Neural progenitor cell (in vitro differentiated cells): Measurements from ENCODE around the gene TMEM30A. TPM values are rescaled to one million over a fixed set of nuclear protein-coding genes. Genes with fewer than 3 reads are reported as not detected.
A peak's percentile ranks its signal among the peaks of the same experiment; 100 is the strongest.

ENCODE experiments used
- DNase-seq: peaks from one replicate; pipeline ENCODE4 v3.0.0-alpha.2; 2016; ENCODE audit warnings: low spot score
- H2AFZ ChIP-seq: fragments of 200-600 bp; sonication (generic); replicated peaks from 2 replicates; pipeline ENCODE4 v1.6.1; 2016; ENCODE audit warnings: antibody characterized with exemption
- H3F3A ChIP-seq: fragments of 200-600 bp; sonication (generic); 2 replicates; pipeline ENCODE4 v1.6.1; 2016; ENCODE audit warnings: antibody characterized with exemption, low read depth
- H3K27ac ChIP-seq: fragments of 200-600 bp; sonication (generic); 2 replicates; pipeline ENCODE4 v1.5.1; 2016; ENCODE audit warnings: mild to moderate bottlenecking
- H3K27me3 ChIP-seq: fragments of 200-600 bp; sonication (generic); 2 replicates; pipeline ENCODE4 v1.6.1; 2016; ENCODE audit warnings: mild to moderate bottlenecking, moderate library complexity
- H3K36me3 ChIP-seq: fragments of 200-600 bp; sonication (generic); 2 replicates; pipeline ENCODE4 v1.5.1; 2016
- H3K4me1 ChIP-seq: fragments of 200-600 bp; sonication (generic); 2 replicates; pipeline ENCODE4 v1.6.1; 2016; ENCODE audit warnings: mixed run types
- H3K4me2 ChIP-seq: fragments of 200-600 bp; sonication (generic); 2 replicates; pipeline ENCODE4 v1.6.1; 2016
- H3K4me3 ChIP-seq: fragments of 200-600 bp; sonication (generic); 2 replicates; pipeline ENCODE4 v1.5.1; 2016
- H3K79me2 ChIP-seq: fragments of 200-600 bp; sonication (generic); 2 replicates; pipeline ENCODE4 v1.6.1; 2016; ENCODE audit warnings: low read depth
- H3K9ac ChIP-seq: fragments of 200-600 bp; sonication (generic); 2 replicates; pipeline ENCODE4 v1.6.1; 2016
- H3K9me3 ChIP-seq: fragments of 200-600 bp; sonication (generic); 2 replicates; pipeline ENCODE4 v1.5.1; 2016; ENCODE audit warnings: low read depth
- H4K20me1 ChIP-seq: fragments of 200-600 bp; sonication (generic); 2 replicates; pipeline ENCODE4 v1.6.1; 2016; ENCODE audit warnings: low read depth
- H3K27ac Mint-ChIP-seq: 3 replicates; pipeline ENCODE4 v1.8.0; 2021; ENCODE audit warnings: mixed read lengths
- H3K27me3 Mint-ChIP-seq: 2 replicates; pipeline ENCODE4 v1.8.0; 2022; ENCODE audit warnings: low read depth, mild to moderate bottlenecking, inconsistent platforms, moderate library complexity, mixed read lengths; ENCODE audit not compliant: insufficient read depth
- H3K36me3 Mint-ChIP-seq: 3 replicates; pipeline ENCODE4 v1.8.0; 2021; ENCODE audit warnings: mixed read lengths
- H3K4me1 Mint-ChIP-seq: 3 replicates; pipeline ENCODE4 v1.8.0; 2021; ENCODE audit warnings: mixed read lengths
- H3K4me3 Mint-ChIP-seq: 3 replicates; pipeline ENCODE4 v1.8.0; 2021; ENCODE audit warnings: mild to moderate bottlenecking, moderate library complexity, mixed read lengths
- H3K9me3 Mint-ChIP-seq: 3 replicates; pipeline ENCODE4 v1.8.0; 2020; ENCODE audit warnings: mixed read lengths
- EZH2 ChIP-seq: fragments of 200-600 bp; sonication (generic); IDR thresholded peaks from 2 replicates; pipeline ENCODE4 v1.6.1; 2017; ENCODE audit warnings: antibody characterized with exemption, mild to moderate bottlenecking, moderate library complexity
- EZH2phosphoT487 ChIP-seq: fragments of 200-600 bp; sonication (generic); IDR thresholded peaks from 2 replicates; pipeline ENCODE4 v1.6.1; 2017; ENCODE audit warnings: antibody characterized with exemption
- total RNA-seq: library from RNA; depleted of rRNA; stranded (reverse); fragments of >200 nt; gene quantifications from 2 replicates; pipeline ENCODE4 v1.2.3, GENCODE V29; 2015; ENCODE audit warnings: low replicate concordance
- TF ChIP-seq, protein P1 (sequence below): fragments of 200-600 bp; sonication (generic); IDR thresholded peaks from 2 replicates; pipeline ENCODE4 v1.5.1; 2017; ENCODE audit warnings: antibody characterized with exemption, mild to moderate bottlenecking

The TMEM30A gene
- total RNA-seq, 1 donor from 2014 or later, result 86.0 TPM

DNA sequence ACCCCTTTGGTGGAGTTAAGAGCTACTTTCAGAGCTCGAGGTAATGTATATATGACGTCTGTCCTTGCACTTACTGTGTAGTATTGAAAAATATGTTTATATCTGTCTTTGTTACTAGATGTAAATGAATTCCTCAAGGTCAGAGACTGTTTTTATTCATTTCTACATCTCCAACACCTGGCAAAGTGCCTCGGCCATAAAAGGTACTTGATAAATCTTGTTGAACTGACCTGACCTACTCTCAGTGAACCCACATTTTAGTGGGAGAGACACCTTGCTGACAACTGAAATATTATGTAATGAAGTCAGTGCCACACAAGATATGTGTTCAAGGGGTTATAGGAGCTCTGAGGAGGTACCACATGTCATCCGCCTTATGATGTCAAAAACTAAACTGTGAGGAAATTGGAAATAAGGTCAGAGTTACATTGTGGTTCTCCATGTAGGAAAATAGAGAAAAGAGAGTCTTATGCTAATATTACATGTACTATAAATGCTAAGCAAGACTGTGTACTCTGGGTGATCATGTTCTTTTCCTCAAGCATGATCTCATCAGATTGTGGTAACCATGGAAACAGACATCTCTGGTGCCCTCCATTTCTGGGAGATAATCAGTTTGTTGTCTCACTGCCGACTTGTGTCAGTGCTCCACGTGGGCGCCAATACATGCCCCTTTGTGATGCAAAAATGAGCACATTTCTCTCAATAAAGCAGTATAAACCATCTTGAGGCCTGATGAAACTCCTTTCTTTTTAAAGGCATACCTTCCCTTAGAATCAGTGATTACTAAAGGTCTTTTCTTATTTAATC, 5.7 kb upstream of the TMEM30A start:
- Histone ChIP-seq H3K4me1 (peaks cover 11% of the 10 kb centered on the region), H3K9me3 (no peaks in the 10 kb centered on the region), H3K4me2 (peak overlapping the region; percentile 37), H3K79me2 (peaks cover 6% of the 10 kb centered on the region), H3K9ac (no peak overlapping the region), H3K27ac (no peak overlapping the region), H3K36me3 (no peaks in the 10 kb centered on the region), H3F3A (peaks cover 29% of the 10 kb centered on the region), H2AFZ (no peak overlapping the region), H3K27me3 (no peaks in the 10 kb centered on the region), H3K4me3 (no peak overlapping the region), H4K20me1 (no peaks in the 10 kb centered on the region)
- H3K27ac Mint-ChIP-seq, result no peak overlapping the region
- no peaks in the 10 kb centered on the region for H3K36me3 Mint-ChIP-seq
- peak; percentile 28 for DNase-seq
- H3K4me1 Mint-ChIP-seq, result peaks cover 20% of the 10 kb centered on the region
- H3K4me3 Mint-ChIP-seq, result no peak overlapping the region
- H3K27me3 Mint-ChIP-seq, result no peaks in the 10 kb centered on the region
- H3K9me3 Mint-ChIP-seq, result no peaks in the 10 kb centered on the region
- no peak for TF ChIP-seq EZH2
- TF ChIP-seq, protein P1, sequence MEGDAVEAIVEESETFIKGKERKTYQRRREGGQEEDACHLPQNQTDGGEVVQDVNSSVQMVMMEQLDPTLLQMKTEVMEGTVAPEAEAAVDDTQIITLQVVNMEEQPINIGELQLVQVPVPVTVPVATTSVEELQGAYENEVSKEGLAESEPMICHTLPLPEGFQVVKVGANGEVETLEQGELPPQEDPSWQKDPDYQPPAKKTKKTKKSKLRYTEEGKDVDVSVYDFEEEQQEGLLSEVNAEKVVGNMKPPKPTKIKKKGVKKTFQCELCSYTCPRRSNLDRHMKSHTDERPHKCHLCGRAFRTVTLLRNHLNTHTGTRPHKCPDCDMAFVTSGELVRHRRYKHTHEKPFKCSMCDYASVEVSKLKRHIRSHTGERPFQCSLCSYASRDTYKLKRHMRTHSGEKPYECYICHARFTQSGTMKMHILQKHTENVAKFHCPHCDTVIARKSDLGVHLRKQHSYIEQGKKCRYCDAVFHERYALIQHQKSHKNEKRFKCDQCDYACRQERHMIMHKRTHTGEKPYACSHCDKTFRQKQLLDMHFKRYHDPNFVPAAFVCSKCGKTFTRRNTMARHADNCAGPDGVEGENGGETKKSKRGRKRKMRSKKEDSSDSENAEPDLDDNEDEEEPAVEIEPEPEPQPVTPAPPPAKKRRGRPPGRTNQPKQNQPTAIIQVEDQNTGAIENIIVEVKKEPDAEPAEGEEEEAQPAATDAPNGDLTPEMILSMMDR, result no peak
- TF ChIP-seq EZH2phosphoT487, result no peak

DNA sequence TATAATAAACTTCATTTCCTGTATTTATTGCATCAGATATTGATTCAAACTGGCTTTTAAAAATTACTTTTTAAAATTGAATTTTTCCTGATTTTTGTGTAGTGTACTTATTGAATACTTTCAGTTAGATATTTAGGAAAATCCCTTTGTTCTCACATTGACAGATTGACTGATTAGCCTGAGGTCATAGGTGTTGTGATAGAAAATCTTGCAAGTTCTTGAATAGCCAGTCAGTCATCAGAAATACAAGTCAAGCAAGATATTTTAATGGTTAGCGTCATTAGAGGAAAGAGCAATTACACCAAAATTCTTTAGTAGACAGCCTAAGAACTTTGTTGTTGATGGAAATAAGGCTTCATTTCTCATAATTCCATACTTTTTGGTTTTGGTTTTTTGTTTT, 3.4 kb upstream of the TMEM30A start:
- H2AFZ ChIP-seq, result no peak overlapping the region
- H3K27me3 Mint-ChIP-seq, result no peaks in the 10 kb centered on the region
- H3F3A ChIP-seq, result peaks cover 38% of the 10 kb centered on the region
- H3K4me3 ChIP-seq, result no peak overlapping the region
- no peak overlapping the region for H3K27ac Mint-ChIP-seq
- H3K27me3 ChIP-seq, result no peaks in the 10 kb centered on the region
- H3K36me3 ChIP-seq, result no peaks in the 10 kb centered on the region
- no peak for DNase-seq
- no peak overlapping the region for H3K27ac ChIP-seq
- TF ChIP-seq, protein P1, result no peak
- TF ChIP-seq EZH2 (no peak), EZH2phosphoT487 (no peak)
- no peaks in the 10 kb centered on the region for H3K9me3 Mint-ChIP-seq
- no peak overlapping the region for H3K4me2 ChIP-seq
- peaks cover 23% of the 10 kb centered on the region for H3K79me2 ChIP-seq
- peaks cover 5% of the 10 kb centered on the region for H4K20me1 ChIP-seq
- no peaks in the 10 kb centered on the region for H3K9me3 ChIP-seq
- peaks cover 12% of the 10 kb centered on the region for H3K4me1 ChIP-seq
- H3K9ac ChIP-seq, result no peak overlapping the region
- H3K4me1 Mint-ChIP-seq, result peaks cover 20% of the 10 kb centered on the region
- no peak overlapping the region for H3K4me3 Mint-ChIP-seq
- no peaks in the 10 kb centered on the region for H3K36me3 Mint-ChIP-seq

DNA sequence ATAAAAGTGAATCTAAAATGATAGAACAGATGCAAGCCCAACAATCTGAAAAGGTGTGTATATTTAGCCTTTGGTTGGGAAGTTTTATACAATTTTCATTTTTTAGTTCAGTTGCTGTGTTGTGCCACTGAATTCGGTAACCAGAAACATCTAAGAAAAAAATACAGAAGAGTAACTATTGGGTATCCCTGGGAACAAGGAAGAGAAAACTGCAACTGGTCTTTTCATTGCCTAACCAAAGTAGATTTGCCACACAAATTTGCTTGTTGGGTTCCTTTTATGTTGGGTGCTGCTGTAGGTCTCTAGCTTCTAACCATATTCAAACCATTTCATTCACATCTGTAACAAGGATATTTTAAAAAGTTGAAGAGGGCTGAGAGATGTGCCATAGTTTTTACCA, 2.8 kb upstream of the TMEM30A start:
- H3K27ac Mint-ChIP-seq, result no peak overlapping the region
- no peaks in the 10 kb centered on the region for H3K9me3 Mint-ChIP-seq
- no peaks in the 10 kb centered on the region for H3K27me3 Mint-ChIP-seq
- peaks cover 32% of the 10 kb centered on the region for H3F3A ChIP-seq
- H3K9ac ChIP-seq, result no peak overlapping the region
- no peak overlapping the region for H3K27ac ChIP-seq
- H3K36me3 ChIP-seq, result no peaks in the 10 kb centered on the region
- H3K4me3 ChIP-seq, result no peak overlapping the region
- no peak overlapping the region for H2AFZ ChIP-seq
- no peak overlapping the region for H3K4me3 Mint-ChIP-seq
- no peaks in the 10 kb centered on the region for H3K9me3 ChIP-seq
- no peak for TF ChIP-seq EZH2
- no peak for TF ChIP-seq EZH2phosphoT487
- TF ChIP-seq, protein P1, result no peak
- no peaks in the 10 kb centered on the region for H3K27me3 ChIP-seq
- H3K79me2 ChIP-seq, result peaks cover 29% of the 10 kb centered on the region
- H4K20me1 ChIP-seq, result peaks cover 9% of the 10 kb centered on the region
- peaks cover 25% of the 10 kb centered on the region for H3K4me1 Mint-ChIP-seq
- DNase-seq, result no peak
- H3K4me1 ChIP-seq, result peaks cover 18% of the 10 kb centered on the region
- no peak overlapping the region for H3K4me2 ChIP-seq
- no peaks in the 10 kb centered on the region for H3K36me3 Mint-ChIP-seq
